Parathyroid adenoma (tissue), 2 donors: Measurements from ENCODE around the gene ABCF2.

Experiments
- H2AFZ ChIP-seq: fragments of 300-600 bp; sonication (generic); one replicate; pipeline ENCODE4 v1.7.0; 2017; ENCODE audit warnings: antibody characterized with exemption, mild to moderate bottlenecking
- H3K27ac ChIP-seq: fragments of 300-600 bp; sonication (generic); one replicate; pipeline ENCODE4 v1.7.0; 2017
- H3K27me3 ChIP-seq: fragments of 300-600 bp; sonication (generic); one replicate; pipeline ENCODE4 v1.7.0; 2017; ENCODE audit warnings: low read length; ENCODE audit not compliant: control insufficient read depth, insufficient read depth
- H3K36me3 ChIP-seq: fragments of 300-600 bp; sonication (generic); one replicate; pipeline ENCODE4 v1.7.0; 2017; ENCODE audit warnings: low read length; ENCODE audit not compliant: control insufficient read depth, insufficient read depth
- H3K4me1 ChIP-seq: fragments of 300-600 bp; sonication (generic); one replicate; pipeline ENCODE4 v1.7.0; 2017; ENCODE audit warnings: control low read depth
- H3K4me2 ChIP-seq: fragments of 300-600 bp; sonication (generic); one replicate; pipeline ENCODE4 v1.7.0; 2017; ENCODE audit warnings: low read length
- H3K4me3 ChIP-seq: fragments of 300-600 bp; sonication (generic); one replicate; pipeline ENCODE4 v1.7.0; 2017; ENCODE audit warnings: low read depth, low read length
- H3K79me2 ChIP-seq: fragments of 300-600 bp; sonication (generic); one replicate; pipeline ENCODE4 v1.7.0; 2017; ENCODE audit warnings: control low read depth
- H3K9ac ChIP-seq: fragments of 300-600 bp; sonication (generic); one replicate; pipeline ENCODE4 v1.7.0; 2017; ENCODE audit warnings: mild to moderate bottlenecking
- H3K9me3 ChIP-seq: fragments of 300-600 bp; sonication (generic); one replicate; pipeline ENCODE4 v1.7.0; 2017; ENCODE audit warnings: low read length; ENCODE audit not compliant: control insufficient read depth
- CTCF ChIP-seq: fragments of 300-600 bp; sonication (generic); IDR thresholded peaks from one replicate; pipeline ENCODE4 v1.7.0; 2017; ENCODE audit warnings: antibody characterized with exemption, mild to moderate bottlenecking
- donor health status: primary hyperparathyroidism.

Gene ABCF2

GRCh38 chr7:151166629-151167196 lies 60.3 kb downstream of the ABCF2 start:
- Histone ChIP-seq H3K27ac (no peak overlapping the region), H2AFZ (peak overlapping the region; percentile 45), H3K9ac (no peak overlapping the region), H3K36me3 (no peaks in the 10 kb centered on the region), H3K27me3 (no peaks in the 10 kb centered on the region), H3K79me2 (no peaks in the 10 kb centered on the region), H3K4me1 (no peaks in the 10 kb centered on the region), H3K4me2 (peak overlapping the region; percentile 18), H3K9me3 (no peaks in the 10 kb centered on the region), H3K4me3 (no peak overlapping the region)
- TF ChIP-seq CTCF, result no peak
